Sigmoid colon (tissue), 4 donors: Measurements from ENCODE around the gene ACTL6B.

Source experiments
- EP300 ChIP-seq, 4 donors: sonication (generic); formaldehyde crosslinking; IDR thresholded peaks; one replicate each; pipeline ENCODE4 v1.6.1; 2017; ENCODE audit warnings: antibody characterized with exemption in 4 of 4
- POLR2A ChIP-seq, 2 donors: fragments of 450-650 bp; IDR thresholded peaks; one replicate each; pipeline ENCODE4 v1.6.1; 2016; ENCODE audit warnings: antibody characterized with exemption in 2 of 2, mild to moderate bottlenecking in 2 of 2, moderate library complexity in 2 of 2
- POLR2AphosphoS5 ChIP-seq, 4 donors: sonication (generic); formaldehyde crosslinking; IDR thresholded peaks; one replicate each; pipeline ENCODE4 v1.6.1; 2017; ENCODE audit warnings: antibody characterized with exemption in 4 of 4
- TF ChIP-seq, protein P1 (sequence below), 4 experiments: fragments of 450-650 bp in 3 of 4; fragments of 200-600 bp in 1 of 4; IDR thresholded peaks; one replicate each; pipeline ENCODE4 v1.5.1; 2016 to 2019; ENCODE audit warnings: antibody characterized with exemption in 4 of 4, mild to moderate bottlenecking in 3 of 4, moderate library complexity in 2 of 4

DNA sequence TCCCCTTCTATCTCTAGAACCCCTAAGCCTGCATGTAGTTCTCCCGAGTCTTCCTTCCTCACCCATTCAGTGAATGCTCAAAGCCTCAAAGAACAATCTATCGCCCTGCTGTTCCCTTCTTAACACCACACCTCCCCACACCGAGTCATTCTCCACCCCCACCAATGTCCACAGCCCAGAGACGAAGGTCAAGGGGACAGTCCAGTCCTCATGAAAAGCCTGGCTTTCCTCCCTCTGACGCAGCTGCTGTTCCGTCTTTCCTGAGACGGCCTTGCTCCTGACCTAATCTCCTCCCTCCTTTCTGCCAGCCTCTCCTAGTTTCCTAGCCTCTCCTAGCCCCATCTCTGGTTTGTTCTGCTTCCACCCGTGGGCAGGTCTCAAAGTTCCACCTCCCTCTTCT, 34.7 kb downstream of the ACTL6B start:
- TF ChIP-seq, protein P1, sequence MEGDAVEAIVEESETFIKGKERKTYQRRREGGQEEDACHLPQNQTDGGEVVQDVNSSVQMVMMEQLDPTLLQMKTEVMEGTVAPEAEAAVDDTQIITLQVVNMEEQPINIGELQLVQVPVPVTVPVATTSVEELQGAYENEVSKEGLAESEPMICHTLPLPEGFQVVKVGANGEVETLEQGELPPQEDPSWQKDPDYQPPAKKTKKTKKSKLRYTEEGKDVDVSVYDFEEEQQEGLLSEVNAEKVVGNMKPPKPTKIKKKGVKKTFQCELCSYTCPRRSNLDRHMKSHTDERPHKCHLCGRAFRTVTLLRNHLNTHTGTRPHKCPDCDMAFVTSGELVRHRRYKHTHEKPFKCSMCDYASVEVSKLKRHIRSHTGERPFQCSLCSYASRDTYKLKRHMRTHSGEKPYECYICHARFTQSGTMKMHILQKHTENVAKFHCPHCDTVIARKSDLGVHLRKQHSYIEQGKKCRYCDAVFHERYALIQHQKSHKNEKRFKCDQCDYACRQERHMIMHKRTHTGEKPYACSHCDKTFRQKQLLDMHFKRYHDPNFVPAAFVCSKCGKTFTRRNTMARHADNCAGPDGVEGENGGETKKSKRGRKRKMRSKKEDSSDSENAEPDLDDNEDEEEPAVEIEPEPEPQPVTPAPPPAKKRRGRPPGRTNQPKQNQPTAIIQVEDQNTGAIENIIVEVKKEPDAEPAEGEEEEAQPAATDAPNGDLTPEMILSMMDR (IDR thresholded peaks at IDR 0.05): no peak
- TF ChIP-seq POLR2AphosphoS5 (IDR thresholded peaks at IDR 0.05): no peak
- TF ChIP-seq POLR2A (IDR thresholded peaks at IDR 0.05): no peak
- no peak for TF ChIP-seq EP300 (IDR thresholded peaks at IDR 0.05)
